ENCODE results near the gene SLC37A1. TPM values are rescaled to one million over a fixed set of nuclear protein-coding genes. Genes with fewer than 3 reads are reported as not detected.

The SLC37A1 gene
- total and polyA plus RNA-seq, 8 donors = 8.9 to 26.8 (median 10.5) TPM

DNA sequence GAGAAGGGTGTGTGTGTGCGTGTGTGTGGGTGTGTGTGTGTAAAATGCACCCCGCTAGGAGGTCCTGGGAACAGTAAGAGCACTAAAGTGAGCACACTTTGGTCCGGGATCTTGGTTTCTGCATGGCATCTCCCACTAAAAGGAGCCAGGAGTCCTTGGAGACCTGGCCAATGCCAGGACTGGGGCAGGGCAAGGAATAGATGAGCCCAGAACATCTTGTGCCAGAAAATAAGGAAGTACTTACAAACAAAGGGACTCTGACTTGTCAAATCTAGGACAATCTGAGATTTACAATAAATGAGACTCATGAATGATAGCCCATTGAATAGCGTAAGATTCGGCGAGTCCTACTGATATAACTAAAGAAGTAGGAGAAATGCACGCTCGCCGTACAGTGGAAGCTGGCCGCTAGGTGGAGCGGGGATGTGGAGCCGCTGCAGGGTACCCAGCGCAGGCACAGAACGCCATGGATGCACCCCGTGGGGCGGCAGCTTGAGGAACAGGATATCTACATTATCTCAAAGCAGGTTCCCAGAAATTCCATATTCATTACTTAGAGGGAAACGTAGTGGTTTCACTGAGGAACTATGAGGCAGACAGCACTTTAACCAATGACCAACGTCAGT, 7.1 kb downstream of the SLC37A1 start:
- peaks cover 2 to 38% of the 10 kb centered on the region in 2 donors for H3K36me3 ChIP-seq
- no peaks in the 10 kb centered on the region for H3K9me3 ChIP-seq
- DNase-seq (peak in 1 of 4 donors; percentile 62), ATAC-seq (no peak)
- H3K4me3 ChIP-seq = no peak overlapping the region
- intact Hi-C loops (cut with DNase I) = no loop called here
- H3K4me1 ChIP-seq = peaks cover 10 to 31% of the 10 kb centered on the region in 2 donors
- H3K27me3 ChIP-seq = no peaks in the 10 kb centered on the region
- TF ChIP-seq, protein P1, sequence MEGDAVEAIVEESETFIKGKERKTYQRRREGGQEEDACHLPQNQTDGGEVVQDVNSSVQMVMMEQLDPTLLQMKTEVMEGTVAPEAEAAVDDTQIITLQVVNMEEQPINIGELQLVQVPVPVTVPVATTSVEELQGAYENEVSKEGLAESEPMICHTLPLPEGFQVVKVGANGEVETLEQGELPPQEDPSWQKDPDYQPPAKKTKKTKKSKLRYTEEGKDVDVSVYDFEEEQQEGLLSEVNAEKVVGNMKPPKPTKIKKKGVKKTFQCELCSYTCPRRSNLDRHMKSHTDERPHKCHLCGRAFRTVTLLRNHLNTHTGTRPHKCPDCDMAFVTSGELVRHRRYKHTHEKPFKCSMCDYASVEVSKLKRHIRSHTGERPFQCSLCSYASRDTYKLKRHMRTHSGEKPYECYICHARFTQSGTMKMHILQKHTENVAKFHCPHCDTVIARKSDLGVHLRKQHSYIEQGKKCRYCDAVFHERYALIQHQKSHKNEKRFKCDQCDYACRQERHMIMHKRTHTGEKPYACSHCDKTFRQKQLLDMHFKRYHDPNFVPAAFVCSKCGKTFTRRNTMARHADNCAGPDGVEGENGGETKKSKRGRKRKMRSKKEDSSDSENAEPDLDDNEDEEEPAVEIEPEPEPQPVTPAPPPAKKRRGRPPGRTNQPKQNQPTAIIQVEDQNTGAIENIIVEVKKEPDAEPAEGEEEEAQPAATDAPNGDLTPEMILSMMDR (IDR thresholded peaks at IDR 0.05) = no peak
- no peak overlapping the region for H3K27ac ChIP-seq

DNA sequence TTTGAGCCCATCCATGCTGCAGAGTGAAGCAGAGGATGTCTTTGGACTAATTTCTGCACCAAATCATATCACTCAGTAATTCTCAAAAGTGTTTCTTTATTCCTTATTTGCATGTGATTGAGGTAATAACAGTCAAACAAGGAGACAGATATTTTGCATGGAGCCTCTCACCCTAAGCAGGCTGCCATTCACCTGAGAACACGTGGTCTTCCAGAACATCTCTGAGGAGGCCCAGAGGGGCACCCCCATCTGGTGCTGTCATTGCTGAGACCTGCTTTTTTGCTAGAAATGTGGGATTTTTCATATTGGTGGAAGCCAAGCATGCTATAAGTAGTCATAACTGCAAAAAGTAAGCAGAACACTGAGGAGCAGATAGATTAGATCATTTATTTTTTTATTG, 7.7 kb downstream of the SLC37A1 start:
- Histone ChIP-seq H3K4me3 (no peak overlapping the region), H3K9me3 (no peaks in the 10 kb centered on the region), H3K27ac (no peak overlapping the region), H3K4me1 (peaks cover 8 to 31% of the 10 kb centered on the region in 2 donors), H3K27me3 (no peaks in the 10 kb centered on the region), H3K36me3 (peaks cover 2 to 38% of the 10 kb centered on the region in 2 donors)
- DNase-seq (no peak), ATAC-seq (no peak)
- intact Hi-C loops (cut with DNase I) = no loop called here
- TF ChIP-seq, protein P1 (IDR thresholded peaks at IDR 0.05) = no peak

DNA sequence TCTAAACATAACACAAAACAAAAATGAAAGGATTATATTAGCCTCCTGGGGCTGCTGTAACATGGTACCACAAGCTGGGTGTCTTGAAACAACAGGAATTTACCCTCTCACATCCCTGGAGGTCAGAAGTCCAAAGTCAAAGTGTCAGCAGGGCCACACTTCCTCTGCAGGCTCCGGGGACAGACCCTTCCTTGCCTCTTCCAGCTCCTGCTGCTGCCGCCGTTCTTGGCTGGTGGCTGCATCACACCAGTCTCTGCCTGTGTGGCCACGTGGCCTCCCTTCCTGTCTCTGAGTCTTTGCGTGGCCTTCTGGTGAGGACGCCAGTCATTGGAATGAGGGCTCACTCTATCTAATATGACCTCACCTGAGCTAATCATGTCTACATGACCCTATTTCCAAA, 8.2 kb downstream of the SLC37A1 start:
- Histone ChIP-seq H3K4me1 (peaks cover 6 to 36% of the 10 kb centered on the region in 2 donors), H3K27ac (no peak overlapping the region), H3K36me3 (peaks cover 2 to 38% of the 10 kb centered on the region in 2 donors), H3K27me3 (no peaks in the 10 kb centered on the region), H3K4me3 (no peak overlapping the region), H3K9me3 (no peaks in the 10 kb centered on the region)
- TF ChIP-seq, protein P1 (IDR thresholded peaks at IDR 0.05) = no peak
- intact Hi-C loops (cut with DNase I) = no loop called here
- ATAC-seq (no peak), DNase-seq (peak in 1 of 4 donors; percentile 19)

DNA sequence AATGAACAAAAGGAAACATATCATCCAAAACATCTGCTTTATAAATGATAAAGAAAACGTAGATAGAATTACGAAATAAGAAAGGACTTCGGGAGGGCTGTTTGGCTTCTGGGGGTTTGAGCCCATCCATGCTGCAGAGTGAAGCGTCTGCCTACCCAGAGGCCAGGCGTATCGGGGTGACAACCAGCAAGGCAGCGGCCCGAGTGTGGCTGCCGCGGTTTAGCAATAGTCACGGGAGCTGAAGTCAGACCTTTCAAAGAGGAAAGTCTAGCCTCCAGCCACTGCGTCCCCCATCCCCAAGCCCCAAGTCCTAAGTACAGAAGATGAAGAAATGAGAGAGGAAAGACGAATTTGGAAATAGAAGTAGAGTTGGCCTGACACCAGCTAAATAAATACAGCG, 8.6 kb downstream of the SLC37A1 start:
- intact Hi-C loops (cut with DNase I) = no loop called here
- H3K36me3 ChIP-seq = peaks cover 2 to 38% of the 10 kb centered on the region in 2 donors
- no peak overlapping the region for H3K4me3 ChIP-seq

DNA sequence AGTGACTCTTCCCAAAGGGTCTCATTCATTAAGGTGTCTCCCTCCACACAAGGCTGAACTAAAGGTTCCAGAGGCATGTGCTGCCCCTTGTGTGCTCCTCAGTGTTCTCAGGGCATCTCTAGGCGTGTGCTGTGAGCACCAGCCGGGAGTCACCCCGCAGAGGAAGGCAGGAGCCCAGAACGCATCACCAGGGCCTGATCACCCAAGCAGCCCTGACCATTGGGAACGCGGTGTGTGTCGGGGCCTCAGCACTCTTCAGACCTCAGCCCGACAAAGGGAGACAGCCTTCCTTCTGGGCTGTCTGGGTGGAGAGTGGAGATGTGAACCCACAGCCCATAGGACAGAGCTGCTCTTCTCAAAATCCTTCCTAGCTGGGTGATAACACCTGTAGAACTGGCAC, 9.1 kb downstream of the SLC37A1 start:
- H3K4me1 ChIP-seq = peaks cover 10 to 45% of the 10 kb centered on the region in 2 donors
- peaks cover 2 to 38% of the 10 kb centered on the region in 2 donors for H3K36me3 ChIP-seq
- H3K27me3 ChIP-seq = no peaks in the 10 kb centered on the region
- DNase-seq (peak in 1 of 4 donors; percentile 26), ATAC-seq (no peak)
- no peaks in the 10 kb centered on the region for H3K9me3 ChIP-seq
- TF ChIP-seq, protein P1 (IDR thresholded peaks at IDR 0.05) = no peak
- no peak overlapping the region for H3K4me3 ChIP-seq
- no peak overlapping the region for H3K27ac ChIP-seq
- intact Hi-C loops (cut with DNase I) = no loop called here

More for the DNA sequence above, 8.6 kb downstream of the SLC37A1 start:
- TF ChIP-seq, protein P1 (IDR thresholded peaks at IDR 0.05) = no peak
- Histone ChIP-seq H3K27me3 (no peaks in the 10 kb centered on the region), H3K4me1 (peaks cover 6 to 40% of the 10 kb centered on the region in 2 donors), H3K9me3 (no peaks in the 10 kb centered on the region), H3K27ac (no peak overlapping the region)
- peak in 1 of 4 donors; percentile 61 for DNase-seq
- no peak for ATAC-seq
